MM.1S (cell line): ENCODE measurements around the gene YBX2.
A peak's percentile ranks its signal among the peaks of the same experiment; 100 is the strongest.

Experiments
- DNase-seq: peaks from one replicate; pipeline ENCODE4 v3.0.0-alpha.2; 2015
- H2AFZ ChIP-seq: fragments of 300-600 bp; sonication (generic); 2 replicates; pipeline ENCODE4 v1.6.0; 2016; ENCODE audit warnings: antibody characterized with exemption, low read length
- H3F3A ChIP-seq: fragments of 300-600 bp; sonication (generic); 2 replicates; pipeline ENCODE4 v1.6.1; 2016; ENCODE audit warnings: mild to moderate bottlenecking, antibody characterized with exemption, low read length, moderate library complexity, mixed read lengths; ENCODE audit not compliant: insufficient read depth
- H3K27ac ChIP-seq: fragments of 300-600 bp; sonication (generic); 2 replicates; pipeline ENCODE4 v1.5.1; 2016; ENCODE audit warnings: mild to moderate bottlenecking, low read length
- H3K27me3 ChIP-seq: fragments of 300-600 bp; sonication (generic); replicated peaks from 2 replicates; pipeline ENCODE4 v1.6.0; 2016; ENCODE audit warnings: low read length; ENCODE audit not compliant: insufficient read depth
- H3K36me3 ChIP-seq: fragments of 300-600 bp; sonication (generic); replicated peaks from 2 replicates; pipeline ENCODE4 v1.6.1; 2016; ENCODE audit warnings: mild to moderate bottlenecking, low read length, mixed read lengths; ENCODE audit not compliant: insufficient read depth
- H3K4me1 ChIP-seq: fragments of 300-600 bp; sonication (generic); 2 replicates; pipeline ENCODE4 v1.6.1; 2016; ENCODE audit warnings: low read length, mixed read lengths
- H3K4me2 ChIP-seq: fragments of 300-600 bp; sonication (generic); 2 replicates; pipeline ENCODE4 v1.6.0; 2016; ENCODE audit warnings: low read depth, low read length
- H3K4me3 ChIP-seq: fragments of 300-600 bp; sonication (generic); 2 replicates; pipeline ENCODE4 v1.5.1; 2016; ENCODE audit warnings: low read length, mixed read lengths
- H3K79me2 ChIP-seq: fragments of 300-600 bp; sonication (generic); 2 replicates; pipeline ENCODE4 v1.6.1; 2016; ENCODE audit warnings: mixed run types, low read length, mixed read lengths
- H3K9ac ChIP-seq: fragments of 300-600 bp; sonication (generic); 2 replicates; pipeline ENCODE4 v1.6.1; 2016; ENCODE audit warnings: low read length, mixed read lengths
- H3K9me2 ChIP-seq: fragments of 300-600 bp; sonication (generic); replicated peaks from 2 replicates; pipeline ENCODE4 v1.6.1; 2016; ENCODE audit warnings: mild to moderate bottlenecking, low read length, mixed read lengths; ENCODE audit not compliant: insufficient read depth
- H3K9me3 ChIP-seq: fragments of 300-600 bp; sonication (generic); replicated peaks from 2 replicates; pipeline ENCODE4 v1.6.1; 2016; ENCODE audit warnings: mild to moderate bottlenecking, low read length, mixed read lengths; ENCODE audit not compliant: insufficient read depth
- H4K20me1 ChIP-seq: fragments of 300-600 bp; sonication (generic); 2 replicates; pipeline ENCODE4 v1.6.1; 2016; ENCODE audit warnings: mild to moderate bottlenecking, low read length, moderate library complexity, mixed read lengths; ENCODE audit not compliant: insufficient read depth
- CTCF ChIP-seq: fragments of 300-600 bp; sonication (generic); IDR thresholded peaks from 2 replicates; pipeline ENCODE4 v1.5.1; 2016; ENCODE audit warnings: antibody characterized with exemption, low read length, mixed read lengths
- EZH2 ChIP-seq: fragments of 300-600 bp; sonication (generic); optimal IDR thresholded peaks from 2 replicates; pipeline ENCODE3; 2017; ENCODE audit warnings: low read depth, mild to moderate bottlenecking, antibody characterized with exemption, low read length, mixed read lengths
- EZH2phosphoT487 ChIP-seq: fragments of 300-600 bp; sonication (generic); IDR thresholded peaks from 2 replicates; pipeline ENCODE4 v1.6.1; 2018; ENCODE audit warnings: antibody characterized with exemption, low read length

Gene YBX2

GRCh38 chr17:7314719-7315569, 20.5 kb upstream of the YBX2 start, which contains the start of gene GPS2:
Gene GPS2 (minus strand): TSS chr17:7315360. CDS start chr17:7315052, 308 bp downstream.
- Histone ChIP-seq H3K79me2 (peaks cover 50% of the 10 kb centered on the region), H3K36me3 (peaks cover 11% of the 10 kb centered on the region), H3K4me1 (peaks cover 16% of the 10 kb centered on the region), H3F3A (peaks cover 47% of the 10 kb centered on the region), H3K27me3 (no peaks in the 10 kb centered on the region), H4K20me1 (peaks cover 23% of the 10 kb centered on the region), H3K4me2 (peak within 1 kb of the TSS; percentile 98), H3K4me3 (peak within 1 kb of the TSS; percentile 89), H3K9me2 (no peaks in the 10 kb centered on the region), H3K9ac (peak within 1 kb of the TSS; percentile 70), H3K27ac (peak within 1 kb of the TSS; percentile 63), H2AFZ (peak within 1 kb of the TSS; percentile 47; the same call in 1 of the 2 replicates), H3K9me3 (no peaks in the 10 kb centered on the region)
- peak; percentile 93 for DNase-seq
- TF ChIP-seq EZH2, result no peak
- TF ChIP-seq CTCF, result no peak
- no peak for TF ChIP-seq EZH2phosphoT487

- Histone ChIP-seq H3K79me2 (peaks cover 58% of the 10 kb centered on the region), H3K9ac (peak overlapping the region; percentile 70), H2AFZ (no peak overlapping the region), H3K4me3 (peak overlapping the region; percentile 89), H3K9me3 (no peaks in the 10 kb centered on the region), H3K4me2 (peak overlapping the region; percentile 65), H3K9me2 (no peaks in the 10 kb centered on the region), H3K27me3 (no peaks in the 10 kb centered on the region), H3K36me3 (peaks cover 15% of the 10 kb centered on the region), H3K4me1 (peaks cover 24% of the 10 kb centered on the region), H3K27ac (peak overlapping the region; percentile 63; the same call in 1 of the 2 replicates), H4K20me1 (peaks cover 31% of the 10 kb centered on the region), H3F3A (peaks cover 56% of the 10 kb centered on the region)
- DNase-seq, result peak; percentile 34
- TF ChIP-seq CTCF, result no peak
- no peak for TF ChIP-seq EZH2phosphoT487
- TF ChIP-seq EZH2, result no peak
These were observed 19.7 kb upstream of the YBX2 start for GRCh38 chr17:7313890-7314718.

GRCh38 chr17:7313088-7313889, 18.9 kb upstream of the YBX2 start:
- no peak overlapping the region for H2AFZ ChIP-seq
- TF ChIP-seq CTCF, result peak; percentile 32
- no peak for TF ChIP-seq EZH2
- TF ChIP-seq EZH2phosphoT487, result no peak
- H3K4me1 ChIP-seq, result peaks cover 24% of the 10 kb centered on the region
- peaks cover 33% of the 10 kb centered on the region for H4K20me1 ChIP-seq
- peaks cover 66% of the 10 kb centered on the region for H3K79me2 ChIP-seq
- no peak for DNase-seq
- H3K27me3 ChIP-seq, result no peaks in the 10 kb centered on the region
- peak overlapping the region; percentile 63; the same call in 1 of the 2 replicates for H3K27ac ChIP-seq
- H3K36me3 ChIP-seq, result peaks cover 15% of the 10 kb centered on the region
- H3K9ac ChIP-seq, result no peak overlapping the region
- peaks cover 64% of the 10 kb centered on the region for H3F3A ChIP-seq
- H3K9me3 ChIP-seq, result no peaks in the 10 kb centered on the region
- H3K4me3 ChIP-seq, result no peak overlapping the region
- H3K4me2 ChIP-seq, result peak overlapping the region; percentile 65; the same call in 1 of the 2 replicates
- H3K9me2 ChIP-seq, result no peaks in the 10 kb centered on the region
